ENCODE results near the gene REC8.

Gene REC8

GRCh38 chr14:24138396-24139271 is 33.2 kb upstream of the REC8 start:
- DNase-seq: no peak

- no peak for DNase-seq
Measured at GRCh38 chr14:24139272-24139934, 32.5 kb upstream of the REC8 start.

- DNase-seq: peak; percentile 100
Measured at GRCh38 chr14:24141097-24141880, 30.6 kb upstream of the REC8 start, which contains the start of gene EMC9. TSS of gene EMC9 (minus strand) at chr14:24141591. CDS start at chr14:24141304, 287 bp downstream.

GRCh38 chr14:24143511-24143910 is 28.4 kb upstream of the REC8 start:
- no peak for DNase-seq

- DNase-seq: no peak
Measured at GRCh38 chr14:24144451-24144850, 27.4 kb upstream of the REC8 start.

GRCh38 chr14:24145219-24145618 is 26.7 kb upstream of the REC8 start:
- DNase-seq: no peak

GRCh38 chr14:24145690-24146452 is 26.0 kb upstream of the REC8 start:
- no peak for DNase-seq

GRCh38 chr14:24146453-24146977 is 25.4 kb upstream of the REC8 start, which contains the start of gene PSME2:
TSS of gene PSME2 (minus strand) at chr14:24146610. CDS start at chr14:24146581, 29 bp downstream.
- peak; percentile 94 for DNase-seq

- DNase-seq: peak; percentile 99
Measured at GRCh38 chr14:24146978-24147760, 24.7 kb upstream of the REC8 start, which contains the start of gene RNF31. TSS of gene RNF31 (plus strand) at chr14:24147498. CDS start at chr14:24147699, 201 bp downstream.

- no peak for DNase-seq
Measured at GRCh38 chr14:24147761-24148428, 24.0 kb upstream of the REC8 start.

- DNase-seq: no peak
Measured at GRCh38 chr14:24149302-24149969, 22.4 kb upstream of the REC8 start.

GRCh38 chr14:24150061-24150460 is 21.8 kb upstream of the REC8 start:
- DNase-seq: no peak

- no peak for DNase-seq
Measured at GRCh38 chr14:24150567-24150966, 21.3 kb upstream of the REC8 start.

GRCh38 chr14:24150993-24151392 is 20.9 kb upstream of the REC8 start:
- DNase-seq: no peak

- DNase-seq: no peak
Measured at GRCh38 chr14:24151404-24152080, 20.3 kb upstream of the REC8 start.

GRCh38 chr14:24155100-24155499 is 16.8 kb upstream of the REC8 start:
- no peak for DNase-seq

- no peak for DNase-seq
Measured at GRCh38 chr14:24156840-24157239, 15.0 kb upstream of the REC8 start.

GRCh38 chr14:24157331-24157730 is 14.5 kb upstream of the REC8 start:
- DNase-seq: no peak

- DNase-seq: no peak
Measured at GRCh38 chr14:24159777-24160498, 11.9 kb upstream of the REC8 start.

Data from NCI-H2171 treated with DMSO at 0.1 percent for 48 hours (cell line).